LNCAP (cell line): ENCODE results near the gene SCNN1A.

Experiments used
- TF ChIP-seq, protein P1 (sequence below): fragments of 450-650 bp; IDR thresholded peaks from 2 replicates; pipeline ENCODE4 v1.5.1; 2017; ENCODE audit warnings: mild to moderate bottlenecking

Gene SCNN1A

DNA sequence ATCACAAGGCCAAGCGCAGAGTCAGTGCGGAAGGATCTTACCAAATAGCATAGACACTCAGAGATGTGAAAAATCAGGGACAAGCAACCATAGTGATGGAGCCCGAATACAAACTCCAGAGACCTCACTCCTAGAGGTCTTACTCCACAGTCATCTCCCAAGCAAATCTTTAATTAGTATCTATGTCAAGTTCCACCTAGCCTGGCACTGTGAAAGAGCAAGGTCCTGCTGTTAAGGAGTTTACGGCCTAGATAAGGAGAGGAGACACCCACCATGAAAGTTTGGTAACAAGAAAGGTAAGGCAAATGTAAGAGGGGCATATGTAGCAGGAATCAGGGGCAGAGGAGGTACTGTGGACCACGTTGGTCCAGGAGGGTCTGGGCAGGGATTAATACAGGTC, 72.3 kb downstream of the SCNN1A start:
- TF ChIP-seq, protein P1, sequence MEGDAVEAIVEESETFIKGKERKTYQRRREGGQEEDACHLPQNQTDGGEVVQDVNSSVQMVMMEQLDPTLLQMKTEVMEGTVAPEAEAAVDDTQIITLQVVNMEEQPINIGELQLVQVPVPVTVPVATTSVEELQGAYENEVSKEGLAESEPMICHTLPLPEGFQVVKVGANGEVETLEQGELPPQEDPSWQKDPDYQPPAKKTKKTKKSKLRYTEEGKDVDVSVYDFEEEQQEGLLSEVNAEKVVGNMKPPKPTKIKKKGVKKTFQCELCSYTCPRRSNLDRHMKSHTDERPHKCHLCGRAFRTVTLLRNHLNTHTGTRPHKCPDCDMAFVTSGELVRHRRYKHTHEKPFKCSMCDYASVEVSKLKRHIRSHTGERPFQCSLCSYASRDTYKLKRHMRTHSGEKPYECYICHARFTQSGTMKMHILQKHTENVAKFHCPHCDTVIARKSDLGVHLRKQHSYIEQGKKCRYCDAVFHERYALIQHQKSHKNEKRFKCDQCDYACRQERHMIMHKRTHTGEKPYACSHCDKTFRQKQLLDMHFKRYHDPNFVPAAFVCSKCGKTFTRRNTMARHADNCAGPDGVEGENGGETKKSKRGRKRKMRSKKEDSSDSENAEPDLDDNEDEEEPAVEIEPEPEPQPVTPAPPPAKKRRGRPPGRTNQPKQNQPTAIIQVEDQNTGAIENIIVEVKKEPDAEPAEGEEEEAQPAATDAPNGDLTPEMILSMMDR: no peak

DNA sequence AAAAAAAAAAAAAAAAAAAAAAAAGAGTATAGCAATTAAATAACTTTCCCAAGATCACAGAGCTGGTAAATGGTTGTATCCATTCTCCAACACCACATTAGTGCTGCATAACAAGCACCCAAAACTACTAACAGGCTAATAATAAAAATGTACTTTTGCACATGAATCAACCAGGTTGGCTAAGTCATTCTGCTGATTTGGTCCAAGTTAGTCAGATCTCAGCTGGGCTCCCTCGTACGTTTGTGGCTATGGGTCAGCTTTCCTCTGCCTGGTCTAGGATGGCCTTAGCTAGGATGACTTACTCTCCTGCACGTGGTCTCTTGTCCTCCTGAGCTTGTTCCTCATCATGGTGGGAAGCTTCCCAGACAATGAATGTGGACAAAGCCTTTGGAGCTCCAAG, 72.7 kb downstream of the SCNN1A start:
- TF ChIP-seq, protein P1: no peak

DNA sequence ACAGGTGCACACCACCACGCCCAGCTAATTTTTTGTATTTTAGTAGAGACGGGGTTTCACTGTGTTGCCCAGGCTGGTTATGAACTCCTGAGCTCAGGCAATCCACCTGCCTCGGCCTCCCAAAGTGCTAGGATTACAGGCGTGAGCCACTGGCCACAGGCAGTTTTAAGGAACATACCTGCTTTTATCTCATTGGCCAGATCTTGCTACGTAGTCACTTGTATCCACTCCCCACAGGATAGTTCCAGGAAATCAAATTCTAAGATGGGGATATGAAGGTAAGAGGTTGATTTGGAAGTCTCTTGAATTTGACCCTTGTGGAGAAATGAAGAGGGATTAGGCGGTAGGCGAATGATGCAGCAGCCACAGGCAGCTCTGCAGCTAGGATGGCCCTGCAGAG, 73.6 kb downstream of the SCNN1A start:
- TF ChIP-seq, protein P1: no peak

DNA sequence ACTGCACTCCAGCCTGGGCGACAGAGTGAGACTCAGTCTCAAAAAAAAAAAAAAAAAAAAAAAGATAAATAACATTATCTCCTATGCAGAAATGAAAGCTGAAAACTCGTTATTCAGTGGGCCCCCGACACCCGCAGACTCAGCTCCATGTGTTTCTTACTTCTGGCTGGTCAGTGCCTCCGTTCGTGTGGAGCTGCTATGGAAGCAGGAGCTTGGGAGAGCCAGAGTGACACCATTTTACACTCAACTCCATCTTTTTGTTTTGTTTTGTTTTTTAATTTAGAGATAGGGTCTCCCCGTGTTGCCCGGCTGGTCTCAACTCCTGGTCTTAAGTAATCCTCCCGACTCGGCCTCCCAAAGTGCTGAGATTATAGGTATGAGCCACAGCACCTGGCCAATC, 78.2 kb downstream of the SCNN1A start:
- TF ChIP-seq, protein P1: no peak
